ENCODE data around the gene TFCP2L1.

The TFCP2L1 gene

GRCh38 chr2:121201796-121202195 lies 83.2 kb downstream of the TFCP2L1 start:
- Histone ChIP-seq H3K4me3 (ENCODE audit: insufficient read depth, low read depth, low read length, poor library complexity, severe bottlenecking) (no peak overlapping the region), H3K27me3 (replicated peaks; ENCODE audit: control insufficient read depth, insufficient read depth, low read length, poor library complexity, severe bottlenecking) (no peaks in the 10 kb centered on the region), H3K4me1 (ENCODE audit: control insufficient read depth, insufficient read depth, low read length, poor library complexity, severe bottlenecking) (no peaks in the 10 kb centered on the region), H3K27ac (ENCODE audit: insufficient read depth, low read length, poor library complexity, severe bottlenecking) (no peak overlapping the region), H3K9me3 (ENCODE audit: control insufficient read depth, low read length) (no peaks in the 10 kb centered on the region), H3K36me3 (ENCODE audit: control insufficient read depth, insufficient read depth, low read length) (no peaks in the 10 kb centered on the region)
- DNase-seq, result no peak

GRCh38 chr2:121200419-121201315 lies 84.3 kb downstream of the TFCP2L1 start:
- Histone ChIP-seq H3K27me3 (replicated peaks; ENCODE audit: control insufficient read depth, insufficient read depth, low read length, poor library complexity, severe bottlenecking) (no peaks in the 10 kb centered on the region), H3K9me3 (ENCODE audit: control insufficient read depth, low read length) (no peaks in the 10 kb centered on the region), H3K36me3 (ENCODE audit: control insufficient read depth, insufficient read depth, low read length) (no peaks in the 10 kb centered on the region), H3K4me1 (ENCODE audit: control insufficient read depth, insufficient read depth, low read length, poor library complexity, severe bottlenecking) (no peaks in the 10 kb centered on the region), H3K27ac (ENCODE audit: insufficient read depth, low read length, poor library complexity, severe bottlenecking) (no peak overlapping the region), H3K4me3 (ENCODE audit: insufficient read depth, low read depth, low read length, poor library complexity, severe bottlenecking) (no peak overlapping the region)
- no peak for DNase-seq

GRCh38 chr2:121200011-121200347 lies 85.0 kb downstream of the TFCP2L1 start:
- no peak for DNase-seq
- Histone ChIP-seq H3K4me1 (ENCODE audit: control insufficient read depth, insufficient read depth, low read length, poor library complexity, severe bottlenecking) (no peaks in the 10 kb centered on the region), H3K4me3 (ENCODE audit: insufficient read depth, low read depth, low read length, poor library complexity, severe bottlenecking) (no peak overlapping the region), H3K27me3 (replicated peaks; ENCODE audit: control insufficient read depth, insufficient read depth, low read length, poor library complexity, severe bottlenecking) (no peaks in the 10 kb centered on the region), H3K27ac (ENCODE audit: insufficient read depth, low read length, poor library complexity, severe bottlenecking) (no peak overlapping the region), H3K9me3 (ENCODE audit: control insufficient read depth, low read length) (no peaks in the 10 kb centered on the region), H3K36me3 (ENCODE audit: control insufficient read depth, insufficient read depth, low read length) (no peaks in the 10 kb centered on the region)

GRCh38 chr2:121199281-121200010 lies 85.6 kb downstream of the TFCP2L1 start:
- H3K27ac ChIP-seq (ENCODE audit: insufficient read depth, low read length, poor library complexity, severe bottlenecking), result no peak overlapping the region
- H3K27me3 ChIP-seq (replicated peaks; ENCODE audit: control insufficient read depth, insufficient read depth, low read length, poor library complexity, severe bottlenecking), result no peaks in the 10 kb centered on the region
- H3K4me1 ChIP-seq (ENCODE audit: control insufficient read depth, insufficient read depth, low read length, poor library complexity, severe bottlenecking), result no peaks in the 10 kb centered on the region
- DNase-seq, result no peak
- no peak overlapping the region for H3K4me3 ChIP-seq (ENCODE audit: insufficient read depth, low read depth, low read length, poor library complexity, severe bottlenecking)
- H3K9me3 ChIP-seq (ENCODE audit: control insufficient read depth, low read length), result no peaks in the 10 kb centered on the region
- no peaks in the 10 kb centered on the region for H3K36me3 ChIP-seq (ENCODE audit: control insufficient read depth, insufficient read depth, low read length)

- no peak for DNase-seq
- no peaks in the 10 kb centered on the region for H3K9me3 ChIP-seq (ENCODE audit: control insufficient read depth, low read length)
- no peaks in the 10 kb centered on the region for H3K27me3 ChIP-seq (replicated peaks; ENCODE audit: control insufficient read depth, insufficient read depth, low read length, poor library complexity, severe bottlenecking)
- no peaks in the 10 kb centered on the region for H3K4me1 ChIP-seq (ENCODE audit: control insufficient read depth, insufficient read depth, low read length, poor library complexity, severe bottlenecking)
- H3K36me3 ChIP-seq (ENCODE audit: control insufficient read depth, insufficient read depth, low read length), result no peaks in the 10 kb centered on the region
- H3K27ac ChIP-seq (ENCODE audit: insufficient read depth, low read length, poor library complexity, severe bottlenecking), result no peak overlapping the region
- no peak overlapping the region for H3K4me3 ChIP-seq (ENCODE audit: insufficient read depth, low read depth, low read length, poor library complexity, severe bottlenecking)
These were observed 87.5 kb downstream of the TFCP2L1 start for GRCh38 chr2:121197369-121198091.

- H3K4me1 ChIP-seq (ENCODE audit: control insufficient read depth, insufficient read depth, low read length, poor library complexity, severe bottlenecking), result no peaks in the 10 kb centered on the region
- no peak overlapping the region for H3K4me3 ChIP-seq (ENCODE audit: insufficient read depth, low read depth, low read length, poor library complexity, severe bottlenecking)
- no peak overlapping the region for H3K27ac ChIP-seq (ENCODE audit: insufficient read depth, low read length, poor library complexity, severe bottlenecking)
These were observed 88.2 kb downstream of the TFCP2L1 start for GRCh38 chr2:121196849-121197155.

GRCh38 chr2:121196132-121196848 lies 88.7 kb downstream of the TFCP2L1 start:
- no peak for DNase-seq
- H3K36me3 ChIP-seq (ENCODE audit: control insufficient read depth, insufficient read depth, low read length), result no peaks in the 10 kb centered on the region
- H3K4me3 ChIP-seq (ENCODE audit: insufficient read depth, low read depth, low read length, poor library complexity, severe bottlenecking), result no peak overlapping the region
- no peaks in the 10 kb centered on the region for H3K27me3 ChIP-seq (replicated peaks; ENCODE audit: control insufficient read depth, insufficient read depth, low read length, poor library complexity, severe bottlenecking)
- H3K4me1 ChIP-seq (ENCODE audit: control insufficient read depth, insufficient read depth, low read length, poor library complexity, severe bottlenecking), result no peaks in the 10 kb centered on the region
- H3K9me3 ChIP-seq (ENCODE audit: control insufficient read depth, low read length), result no peaks in the 10 kb centered on the region
- H3K27ac ChIP-seq (ENCODE audit: insufficient read depth, low read length, poor library complexity, severe bottlenecking), result no peak overlapping the region

More at GRCh38 chr2:121196849-121197155, 88.2 kb downstream of the TFCP2L1 start:
- Histone ChIP-seq H3K36me3 (ENCODE audit: control insufficient read depth, insufficient read depth, low read length) (no peaks in the 10 kb centered on the region), H3K9me3 (ENCODE audit: control insufficient read depth, low read length) (no peaks in the 10 kb centered on the region), H3K27me3 (replicated peaks; ENCODE audit: control insufficient read depth, insufficient read depth, low read length, poor library complexity, severe bottlenecking) (no peaks in the 10 kb centered on the region)
- DNase-seq, result no peak

- Histone ChIP-seq H3K27me3 (replicated peaks; ENCODE audit: control insufficient read depth, insufficient read depth, low read length, poor library complexity, severe bottlenecking) (no peaks in the 10 kb centered on the region), H3K36me3 (ENCODE audit: control insufficient read depth, insufficient read depth, low read length) (no peaks in the 10 kb centered on the region), H3K4me3 (ENCODE audit: insufficient read depth, low read depth, low read length, poor library complexity, severe bottlenecking) (no peak overlapping the region), H3K9me3 (ENCODE audit: control insufficient read depth, low read length) (no peaks in the 10 kb centered on the region), H3K4me1 (ENCODE audit: control insufficient read depth, insufficient read depth, low read length, poor library complexity, severe bottlenecking) (no peaks in the 10 kb centered on the region), H3K27ac (ENCODE audit: insufficient read depth, low read length, poor library complexity, severe bottlenecking) (no peak overlapping the region)
- no peak for DNase-seq
These were observed 90.0 kb downstream of the TFCP2L1 start for GRCh38 chr2:121195036-121195435.

- Histone ChIP-seq H3K4me3 (ENCODE audit: insufficient read depth, low read depth, low read length, poor library complexity, severe bottlenecking) (no peak overlapping the region), H3K36me3 (ENCODE audit: control insufficient read depth, insufficient read depth, low read length) (no peaks in the 10 kb centered on the region), H3K27ac (ENCODE audit: insufficient read depth, low read length, poor library complexity, severe bottlenecking) (no peak overlapping the region), H3K27me3 (replicated peaks; ENCODE audit: control insufficient read depth, insufficient read depth, low read length, poor library complexity, severe bottlenecking) (no peaks in the 10 kb centered on the region), H3K4me1 (ENCODE audit: control insufficient read depth, insufficient read depth, low read length, poor library complexity, severe bottlenecking) (no peaks in the 10 kb centered on the region), H3K9me3 (ENCODE audit: control insufficient read depth, low read length) (no peaks in the 10 kb centered on the region)
- DNase-seq, result no peak
These were observed 90.4 kb downstream of the TFCP2L1 start for GRCh38 chr2:121194626-121195025.

Data from effector memory CD4-positive, alpha-beta T cell (primary cell).